HK-2 (cell line): Measurements from ENCODE around the gene SEPTIN3.
"Not testable (repeated sequence)": the region's sequence is repeated elsewhere in the genome, so short reads cannot be mapped to it uniquely, and the experiment has no call there.

Experiments
- DNase-seq: peaks from one replicate; pipeline ENCODE4 v3.0.0-alpha.2; 2018; ENCODE audit not compliant: unreplicated experiment

Gene SEPTIN3

GRCh38 chr22:41940832-41941765 lies 28.1 kb upstream of the SEPTIN3 start:
- DNase-seq, result peak; percentile 76

- DNase-seq, result no peak
These were observed 25.5 kb upstream of the SEPTIN3 start for GRCh38 chr22:41943661-41944209.

- peak; percentile 94 for DNase-seq
These were observed 22.4 kb upstream of the SEPTIN3 start, which contains the start of gene CENPM for GRCh38 chr22:41946629-41947423. Gene CENPM, minus strand, starts transcription at chr22:41947152. Its CDS starts 76 bp downstream, at chr22:41947076.

- DNase-seq, result no peak
These were observed 21.7 kb upstream of the SEPTIN3 start for GRCh38 chr22:41947424-41948080.

- DNase-seq, result no peak
These were observed 21.1 kb upstream of the SEPTIN3 start for GRCh38 chr22:41948142-41948541.

- not testable (repeated sequence) for DNase-seq
These were observed 20.3 kb upstream of the SEPTIN3 start for GRCh38 chr22:41948928-41949296.

GRCh38 chr22:41949297-41949965 lies 19.8 kb upstream of the SEPTIN3 start:
- DNase-seq, result no peak

- no peak for DNase-seq
These were observed 17.3 kb upstream of the SEPTIN3 start, which contains the start of gene SMIM45 for GRCh38 chr22:41951898-41952474. Gene SMIM45, plus strand, starts transcription at chr22:41952150.

- no peak for DNase-seq
These were observed 16.5 kb upstream of the SEPTIN3 start for GRCh38 chr22:41952713-41953112.

GRCh38 chr22:41957941-41958556 lies 11.2 kb upstream of the SEPTIN3 start:
- no peak for DNase-seq

- DNase-seq, result no peak
These were observed 5.7 kb upstream of the SEPTIN3 start for GRCh38 chr22:41963453-41964111.

- no peak for DNase-seq
These were observed 5.1 kb upstream of the SEPTIN3 start for GRCh38 chr22:41964112-41964491.

GRCh38 chr22:41966225-41966606 lies 3.0 kb upstream of the SEPTIN3 start:
- DNase-seq, result no peak

- peak; percentile 83 for DNase-seq
These were observed 2.5 kb upstream of the SEPTIN3 start for GRCh38 chr22:41966607-41967240.

- DNase-seq, result no peak
These were observed 642 bp upstream of the SEPTIN3 start for GRCh38 chr22:41968601-41969000.

- DNase-seq, result no peak
These were observed 1.4 kb downstream of the SEPTIN3 start for GRCh38 chr22:41970601-41971000.

GRCh38 chr22:41971431-41971830 lies 2.2 kb downstream of the SEPTIN3 start:
- no peak for DNase-seq

- no peak for DNase-seq
These were observed 5.5 kb downstream of the SEPTIN3 start for GRCh38 chr22:41974691-41975290.
